Adrenal gland (tissue), 5 donors: ENCODE measurements around the gene PLA2G2E.

ENCODE experiments used
- CTCF ChIP-seq, 6 experiments: fragments of 450-650 bp in 4 of 6; fragments of 200-600 bp in 2 of 6; sonication (generic) in 1 of 6; IDR thresholded peaks; 1 replicate in 5 of 6; 2 replicates in 1 of 6; pipeline versions ENCODE4 v1.5.1 to v1.8.0; 2016 to 2021; ENCODE audit warnings: antibody characterized with exemption in 6 of 6, mild to moderate bottlenecking in 2 of 6, moderate library complexity in 1 of 6
- POLR2A ChIP-seq, 2 donors: fragments of 450-650 bp; IDR thresholded peaks; one replicate each; pipeline ENCODE4 v1.6.1; 2017; ENCODE audit warnings: antibody characterized with exemption in 2 of 2, mild to moderate bottlenecking in 2 of 2, moderate library complexity in 1 of 2
- donor health status: DM: no; HTN: no; CAD: no.

- TF ChIP-seq CTCF (IDR thresholded peaks at IDR 0.05) (no peak), POLR2A (IDR thresholded peaks at IDR 0.05) (no peak)
Measured at GRCh38 chr1:19942088-19942487, 18.7 kb upstream of the PLA2G2E start.
